RWPE2 (cell line): ENCODE data around the gene TAS2R40.

Experiments used
- ATAC-seq: fragments of 200-7000 bp; cut with Tn5 transposase; 3 replicates; pipeline ENCODE4 v1.9.1; 2021; ENCODE audit warnings: low read depth
- DNase-seq: peaks from one replicate; pipeline ENCODE4 v3.0.0-alpha.2; 2020; ENCODE audit warnings: low spot score
- H3K27ac ChIP-seq: fragments of 450-650 bp; 2 replicates; pipeline ENCODE4 v1.5.1; 2017; ENCODE audit warnings: mild to moderate bottlenecking; ENCODE audit not compliant: poor library complexity, severe bottlenecking
- H3K27me3 ChIP-seq: fragments of 250-450 bp; sonication (Bioruptor Pico); 2 replicates; pipeline ENCODE4 v1.5.1; 2021; ENCODE audit warnings: mild to moderate bottlenecking, moderate library complexity; ENCODE audit not compliant: insufficient read depth, poor library complexity, severe bottlenecking
- H3K36me3 ChIP-seq: fragments of 250-450 bp; sonication (Bioruptor Pico); 2 replicates; pipeline ENCODE4 v1.5.1; 2020; ENCODE audit warnings: low read depth, mild to moderate bottlenecking, moderate library complexity
- H3K4me1 ChIP-seq: fragments of 250-450 bp; sonication (Bioruptor Pico); 2 replicates; pipeline ENCODE4 v1.5.1; 2021; ENCODE audit warnings: mild to moderate bottlenecking, moderate library complexity; ENCODE audit not compliant: insufficient read depth, poor library complexity, severe bottlenecking
- H3K4me3 ChIP-seq: fragments of 250-450 bp; sonication (Bioruptor Pico); 2 replicates; pipeline ENCODE4 v1.5.1; 2021; ENCODE audit warnings: mild to moderate bottlenecking, moderate library complexity; ENCODE audit not compliant: severe bottlenecking
- H3K9me3 ChIP-seq: fragments of 250-450 bp; sonication (Bioruptor Pico); 2 replicates; pipeline ENCODE4 v1.5.1; 2021; ENCODE audit warnings: mild to moderate bottlenecking, moderate library complexity; ENCODE audit not compliant: severe bottlenecking
- TF ChIP-seq, protein P1 (sequence below): fragments of 450-650 bp; IDR thresholded peaks from one replicate; pipeline ENCODE4 v1.5.1; 2017; ENCODE audit warnings: mild to moderate bottlenecking, moderate library complexity; ENCODE audit not compliant: poor library complexity, severe bottlenecking

TAS2R40 gene

DNA sequence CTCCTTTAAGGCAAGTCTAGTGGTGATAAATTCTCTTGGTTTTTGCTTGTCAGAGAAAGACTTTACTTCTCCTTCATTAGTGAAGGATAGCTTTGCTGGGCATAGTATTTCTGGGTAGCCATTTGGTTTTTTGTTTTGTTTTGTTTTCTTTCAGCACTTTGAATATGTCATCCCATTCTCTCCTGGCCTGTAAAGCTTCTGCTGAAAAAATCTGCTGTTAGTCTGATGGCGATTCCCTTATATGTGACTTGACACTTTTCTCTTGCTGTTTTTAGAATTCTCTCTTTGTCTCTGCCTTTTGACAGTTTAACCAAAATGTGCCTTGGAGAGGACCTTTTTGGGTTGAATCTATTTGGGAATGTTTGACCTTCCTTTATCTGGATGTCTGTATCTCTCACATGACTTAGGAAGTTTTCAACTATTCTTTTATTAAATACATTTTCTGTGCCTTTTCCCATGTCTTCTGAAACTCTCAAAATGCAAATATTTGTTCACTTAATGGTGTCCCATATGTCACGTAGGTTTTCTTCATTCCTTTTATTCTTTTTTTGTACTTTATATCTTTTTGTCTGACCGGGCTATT, 14.7 kb downstream of the TAS2R40 start:
- H3K27me3 ChIP-seq = no peaks in the 10 kb centered on the region
- H3K27ac ChIP-seq = no peak overlapping the region
- ATAC-seq (no peak), DNase-seq (no peak)
- H3K9me3 ChIP-seq = no peaks in the 10 kb centered on the region
- H3K4me1 ChIP-seq = peaks cover 4% of the 10 kb centered on the region
- TF ChIP-seq, protein P1, sequence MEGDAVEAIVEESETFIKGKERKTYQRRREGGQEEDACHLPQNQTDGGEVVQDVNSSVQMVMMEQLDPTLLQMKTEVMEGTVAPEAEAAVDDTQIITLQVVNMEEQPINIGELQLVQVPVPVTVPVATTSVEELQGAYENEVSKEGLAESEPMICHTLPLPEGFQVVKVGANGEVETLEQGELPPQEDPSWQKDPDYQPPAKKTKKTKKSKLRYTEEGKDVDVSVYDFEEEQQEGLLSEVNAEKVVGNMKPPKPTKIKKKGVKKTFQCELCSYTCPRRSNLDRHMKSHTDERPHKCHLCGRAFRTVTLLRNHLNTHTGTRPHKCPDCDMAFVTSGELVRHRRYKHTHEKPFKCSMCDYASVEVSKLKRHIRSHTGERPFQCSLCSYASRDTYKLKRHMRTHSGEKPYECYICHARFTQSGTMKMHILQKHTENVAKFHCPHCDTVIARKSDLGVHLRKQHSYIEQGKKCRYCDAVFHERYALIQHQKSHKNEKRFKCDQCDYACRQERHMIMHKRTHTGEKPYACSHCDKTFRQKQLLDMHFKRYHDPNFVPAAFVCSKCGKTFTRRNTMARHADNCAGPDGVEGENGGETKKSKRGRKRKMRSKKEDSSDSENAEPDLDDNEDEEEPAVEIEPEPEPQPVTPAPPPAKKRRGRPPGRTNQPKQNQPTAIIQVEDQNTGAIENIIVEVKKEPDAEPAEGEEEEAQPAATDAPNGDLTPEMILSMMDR = no peak
- no peaks in the 10 kb centered on the region for H3K36me3 ChIP-seq
- no peak overlapping the region for H3K4me3 ChIP-seq

DNA sequence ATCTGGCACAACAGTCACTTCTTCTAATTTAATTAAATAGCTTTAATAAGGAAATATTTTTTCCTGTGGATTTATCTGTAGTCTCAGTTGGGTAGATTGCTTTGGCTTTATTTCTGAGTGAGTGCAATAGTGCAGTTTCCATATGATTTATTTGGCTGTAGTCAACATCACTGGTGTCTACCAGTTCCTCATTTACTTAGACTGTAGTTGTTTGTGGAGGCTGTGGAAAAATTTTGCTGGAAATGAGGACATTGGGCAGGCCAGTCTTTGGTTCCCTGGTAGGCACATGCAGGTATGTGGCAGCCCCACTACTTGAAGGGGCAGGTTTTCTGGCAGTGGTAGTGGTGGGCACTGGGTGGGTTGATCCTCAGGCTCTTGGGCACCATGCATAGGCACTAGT, 15.5 kb downstream of the TAS2R40 start:
- peaks cover 4% of the 10 kb centered on the region for H3K4me1 ChIP-seq
- TF ChIP-seq, protein P1 = no peak
- DNase-seq (no peak), ATAC-seq (no peak)
- H3K4me3 ChIP-seq = no peak overlapping the region
- no peak overlapping the region for H3K27ac ChIP-seq
- no peaks in the 10 kb centered on the region for H3K9me3 ChIP-seq
- H3K36me3 ChIP-seq = no peaks in the 10 kb centered on the region
- no peaks in the 10 kb centered on the region for H3K27me3 ChIP-seq

- Histone ChIP-seq H3K27ac (no peak overlapping the region), H3K4me1 (peaks cover 4% of the 10 kb centered on the region), H3K9me3 (no peaks in the 10 kb centered on the region), H3K4me3 (no peak overlapping the region), H3K36me3 (no peaks in the 10 kb centered on the region), H3K27me3 (no peaks in the 10 kb centered on the region)
- no peak for DNase-seq
- ATAC-seq = no peak
- TF ChIP-seq, protein P1 = no peak
Measured at GRCh38 chr7:143238289-143238980, 16.6 kb downstream of the TAS2R40 start.

GRCh38 chr7:143239813-143240212, 18.0 kb downstream of the TAS2R40 start:
- no peaks in the 10 kb centered on the region for H3K9me3 ChIP-seq
- no peak overlapping the region for H3K27ac ChIP-seq
- DNase-seq (no peak), ATAC-seq (0 out of 3 replicates have a peak, but pooled peaks have one; percentile 32)
- no peaks in the 10 kb centered on the region for H3K36me3 ChIP-seq
- no peaks in the 10 kb centered on the region for H3K27me3 ChIP-seq
- H3K4me3 ChIP-seq = no peak overlapping the region
- TF ChIP-seq, protein P1 = no peak
- peaks cover 10% of the 10 kb centered on the region for H3K4me1 ChIP-seq
